KMS-11 (cell line): ENCODE measurements around the gene DDX47.

Experiments
- H2AFZ ChIP-seq: fragments of 200-600 bp; sonication (generic); 2 replicates; pipeline ENCODE4 v1.6.1; 2016; ENCODE audit warnings: antibody characterized with exemption, mixed run types, low read depth
- H3K27ac ChIP-seq: fragments of 200-600 bp; sonication (generic); 2 replicates; pipeline ENCODE4 v1.6.1; 2016; ENCODE audit warnings: mild to moderate bottlenecking, mixed run types
- H3K27me3 ChIP-seq: fragments of 200-600 bp; sonication (generic); 2 replicates; pipeline ENCODE4 v1.6.1; 2017; ENCODE audit warnings: mild to moderate bottlenecking, low read depth, mixed run types, moderate library complexity; ENCODE audit not compliant: insufficient read depth
- H3K36me3 ChIP-seq: fragments of 200-600 bp; sonication (generic); 2 replicates; pipeline ENCODE4 v1.6.1; 2017; ENCODE audit warnings: mild to moderate bottlenecking, mixed run types; ENCODE audit not compliant: insufficient read depth
- H3K4me1 ChIP-seq: fragments of 200-600 bp; sonication (generic); 2 replicates; pipeline ENCODE4 v1.6.1; 2016; ENCODE audit warnings: mild to moderate bottlenecking, low read depth, mixed run types; ENCODE audit not compliant: poor library complexity, severe bottlenecking
- H3K4me2 ChIP-seq: fragments of 200-600 bp; sonication (generic); 2 replicates; pipeline ENCODE4 v1.7.0; 2016; ENCODE audit warnings: mild to moderate bottlenecking, mixed run types
- H3K4me3 ChIP-seq: fragments of 200-600 bp; sonication (generic); IDR thresholded peaks from 2 replicates; pipeline ENCODE4 v1.6.1; 2017; ENCODE audit warnings: low read depth, low read length, mixed read lengths; ENCODE audit not compliant: insufficient read depth
- H3K79me2 ChIP-seq: fragments of 200-600 bp; sonication (generic); 2 replicates; pipeline ENCODE4 v1.6.1; 2016; ENCODE audit warnings: low read depth, mixed run types; ENCODE audit not compliant: insufficient read depth
- H3K9ac ChIP-seq: fragments of 200-600 bp; sonication (generic); 2 replicates; pipeline ENCODE4 v1.6.1; 2016; ENCODE audit warnings: mild to moderate bottlenecking, mixed run types
- H4K20me1 ChIP-seq: fragments of 200-600 bp; sonication (generic); 2 replicates; pipeline ENCODE4 v1.6.1; 2016; ENCODE audit warnings: mild to moderate bottlenecking, mixed run types; ENCODE audit not compliant: insufficient read depth
- TF ChIP-seq, protein P1 (sequence below): fragments of 200-600 bp; sonication (generic); conservative IDR thresholded peaks from 2 replicates; pipeline ENCODE4 v1.6.1; 2017; ENCODE audit warnings: low read depth, mild to moderate bottlenecking, antibody characterized with exemption, low read length, moderate library complexity, mixed read lengths

Gene DDX47

DNA sequence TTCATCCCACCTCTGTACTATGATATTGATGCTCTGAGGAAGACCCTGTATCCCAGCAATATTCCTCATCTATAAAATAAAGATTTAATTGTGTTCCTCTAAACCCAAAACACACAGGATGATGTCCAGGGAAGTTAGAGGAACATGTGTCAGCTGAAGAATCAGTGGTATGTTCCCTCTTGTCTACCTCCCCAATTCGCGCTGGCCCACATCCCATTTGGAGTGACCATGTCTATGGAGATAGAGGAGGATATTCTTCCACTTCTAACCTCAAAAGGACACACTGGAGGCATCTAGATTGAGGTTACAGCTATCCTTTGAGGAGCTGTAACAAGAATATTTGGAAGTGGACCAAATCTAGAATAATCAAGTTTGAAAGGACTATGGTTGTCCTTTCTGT lies 29.0 kb upstream of the DDX47 start:
- Histone ChIP-seq H3K27ac (no peak overlapping the region), H2AFZ (no peak overlapping the region), H4K20me1 (no peaks in the 10 kb centered on the region), H3K4me3 (no peak overlapping the region), H3K4me1 (peaks cover 29% of the 10 kb centered on the region), H3K36me3 (no peaks in the 10 kb centered on the region), H3K27me3 (no peaks in the 10 kb centered on the region), H3K79me2 (peaks cover 3% of the 10 kb centered on the region; the same call in 1 of the 2 replicates), H3K9ac (no peak overlapping the region), H3K4me2 (no peak overlapping the region)
- TF ChIP-seq, protein P1, sequence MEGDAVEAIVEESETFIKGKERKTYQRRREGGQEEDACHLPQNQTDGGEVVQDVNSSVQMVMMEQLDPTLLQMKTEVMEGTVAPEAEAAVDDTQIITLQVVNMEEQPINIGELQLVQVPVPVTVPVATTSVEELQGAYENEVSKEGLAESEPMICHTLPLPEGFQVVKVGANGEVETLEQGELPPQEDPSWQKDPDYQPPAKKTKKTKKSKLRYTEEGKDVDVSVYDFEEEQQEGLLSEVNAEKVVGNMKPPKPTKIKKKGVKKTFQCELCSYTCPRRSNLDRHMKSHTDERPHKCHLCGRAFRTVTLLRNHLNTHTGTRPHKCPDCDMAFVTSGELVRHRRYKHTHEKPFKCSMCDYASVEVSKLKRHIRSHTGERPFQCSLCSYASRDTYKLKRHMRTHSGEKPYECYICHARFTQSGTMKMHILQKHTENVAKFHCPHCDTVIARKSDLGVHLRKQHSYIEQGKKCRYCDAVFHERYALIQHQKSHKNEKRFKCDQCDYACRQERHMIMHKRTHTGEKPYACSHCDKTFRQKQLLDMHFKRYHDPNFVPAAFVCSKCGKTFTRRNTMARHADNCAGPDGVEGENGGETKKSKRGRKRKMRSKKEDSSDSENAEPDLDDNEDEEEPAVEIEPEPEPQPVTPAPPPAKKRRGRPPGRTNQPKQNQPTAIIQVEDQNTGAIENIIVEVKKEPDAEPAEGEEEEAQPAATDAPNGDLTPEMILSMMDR: no peak

GRCh38 chr12:12784911-12785814 lies 28.0 kb upstream of the DDX47 start, which contains the start of gene APOLD1:
TSS of gene APOLD1 (plus strand) at chr12:12785659. CDS start at chr12:12785692, 33 bp downstream.
- H3K27ac ChIP-seq: peak within 1 kb of the TSS; percentile 63
- H4K20me1 ChIP-seq: no peaks in the 10 kb centered on the region
- H3K4me3 ChIP-seq: no peak within 1 kb of the TSS
- H3K79me2 ChIP-seq: peaks cover 3% of the 10 kb centered on the region; the same call in 1 of the 2 replicates
- peak within 1 kb of the TSS; percentile 93 for H3K9ac ChIP-seq
- H3K36me3 ChIP-seq: no peaks in the 10 kb centered on the region
- peak within 1 kb of the TSS; percentile 91 for H3K4me2 ChIP-seq
- no peaks in the 10 kb centered on the region for H3K27me3 ChIP-seq
- TF ChIP-seq, protein P1: no peak
- peaks cover 34% of the 10 kb centered on the region for H3K4me1 ChIP-seq
- H2AFZ ChIP-seq: peak within 1 kb of the TSS; percentile 85

GRCh38 chr12:12786351-12786705 lies 26.8 kb upstream of the DDX47 start:
- Histone ChIP-seq H3K4me3 (no peak overlapping the region), H3K4me1 (peaks cover 34% of the 10 kb centered on the region), H4K20me1 (no peaks in the 10 kb centered on the region), H3K9ac (peak overlapping the region; percentile 93), H3K4me2 (peak overlapping the region; percentile 91), H2AFZ (peak overlapping the region; percentile 85), H3K36me3 (no peaks in the 10 kb centered on the region), H3K27me3 (no peaks in the 10 kb centered on the region), H3K27ac (peak overlapping the region; percentile 63), H3K79me2 (peaks cover 3% of the 10 kb centered on the region; the same call in 1 of the 2 replicates)
- TF ChIP-seq, protein P1: no peak

DNA sequence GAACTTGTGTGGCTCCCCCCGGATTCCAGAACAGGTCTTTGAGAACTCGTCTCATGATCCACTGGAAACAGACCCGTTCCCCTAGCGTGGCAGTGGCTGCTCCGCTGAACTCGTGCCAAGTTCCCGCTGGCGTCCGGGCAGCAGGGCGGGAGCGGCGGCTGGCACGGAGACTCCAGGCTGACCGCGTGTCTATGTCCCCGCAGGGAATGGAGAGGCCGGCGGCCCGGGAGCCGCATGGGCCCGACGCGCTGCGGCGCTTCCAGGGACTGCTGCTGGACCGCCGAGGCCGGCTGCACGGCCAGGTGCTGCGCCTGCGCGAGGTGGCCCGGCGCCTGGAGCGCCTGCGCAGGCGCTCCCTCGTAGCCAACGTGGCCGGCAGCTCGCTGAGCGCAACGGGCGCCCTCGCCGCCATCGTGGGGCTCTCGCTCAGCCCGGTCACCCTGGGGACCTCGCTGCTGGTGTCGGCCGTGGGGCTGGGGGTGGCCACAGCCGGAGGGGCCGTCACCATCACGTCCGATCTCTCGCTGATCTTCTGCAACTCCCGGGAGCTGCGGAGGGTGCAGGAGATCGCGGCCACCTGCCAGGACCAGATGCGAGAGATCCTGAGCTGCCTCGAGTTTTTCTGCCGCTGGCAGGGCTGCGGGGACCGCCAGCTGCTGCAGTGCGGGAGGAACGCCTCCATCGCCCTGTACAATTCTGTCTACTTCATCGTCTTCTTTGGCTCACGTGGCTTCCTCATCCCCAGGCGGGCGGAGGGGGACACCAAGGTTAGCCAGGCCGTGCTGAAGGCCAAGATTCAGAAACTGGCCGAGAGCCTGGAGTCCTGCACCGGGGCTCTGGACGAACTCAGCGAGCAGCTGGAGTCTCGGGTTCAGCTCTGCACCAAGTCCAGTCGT lies 26.2 kb upstream of the DDX47 start:
- Histone ChIP-seq H3K4me1 (peaks cover 34% of the 10 kb centered on the region), H4K20me1 (no peaks in the 10 kb centered on the region), H3K79me2 (peaks cover 3% of the 10 kb centered on the region; the same call in 1 of the 2 replicates), H3K4me3 (no peak overlapping the region), H3K4me2 (peak overlapping the region; percentile 91), H2AFZ (peak overlapping the region; percentile 85), H3K9ac (peak overlapping the region; percentile 93), H3K27me3 (no peaks in the 10 kb centered on the region), H3K36me3 (no peaks in the 10 kb centered on the region), H3K27ac (peak overlapping the region; percentile 63)
- TF ChIP-seq, protein P1: no peak
